IPS-20b (cell line): ENCODE measurements around the gene POLR3GL.

ENCODE experiments used
- H3K27ac ChIP-seq: one replicate; pipeline ENCODE4 v1.5.1; 2013; ENCODE audit warnings: low read length
- H3K27me3 ChIP-seq: 2 replicates; pipeline ENCODE4 v1.6.1; 2013; ENCODE audit warnings: mild to moderate bottlenecking, low read length, inconsistent platforms; ENCODE audit not compliant: insufficient read depth
- H3K36me3 ChIP-seq: 2 replicates; pipeline ENCODE4 v1.6.1; 2013; ENCODE audit warnings: low read depth, mild to moderate bottlenecking, inconsistent platforms, low read length, moderate library complexity; ENCODE audit not compliant: insufficient read depth
- H3K4me1 ChIP-seq: 2 replicates; pipeline ENCODE4 v1.6.1; 2013; ENCODE audit warnings: mild to moderate bottlenecking, control low read depth, inconsistent platforms, low read length, moderate library complexity; ENCODE audit not compliant: insufficient read depth
- H3K4me3 ChIP-seq: 2 replicates; pipeline ENCODE4 v1.5.1; 2013; ENCODE audit warnings: mild to moderate bottlenecking, low read length, inconsistent platforms
- H3K9ac ChIP-seq: 2 replicates; pipeline ENCODE4 v1.6.1; 2013; ENCODE audit warnings: low read depth, mild to moderate bottlenecking, inconsistent platforms, low read length, moderate library complexity
- H3K9me3 ChIP-seq: 2 replicates; pipeline ENCODE4 v1.6.1; 2013; ENCODE audit warnings: mild to moderate bottlenecking, low read depth, low read length, inconsistent platforms; ENCODE audit not compliant: insufficient read depth

The POLR3GL gene

GRCh38 chr1:145952903-145953302 lies 11.6 kb upstream of the POLR3GL start:
- Histone ChIP-seq H3K27ac (no peak overlapping the region), H3K4me1 (peaks cover 2% of the 10 kb centered on the region; the same call in 1 of the 2 replicates), H3K36me3 (no peaks in the 10 kb centered on the region), H3K27me3 (peaks cover 33% of the 10 kb centered on the region), H3K9ac (no peak overlapping the region), H3K9me3 (no peaks in the 10 kb centered on the region; the same call in 1 of the 2 replicates), H3K4me3 (no peak overlapping the region)

- Histone ChIP-seq H3K9me3 (no peaks in the 10 kb centered on the region; the same call in 1 of the 2 replicates), H3K4me3 (no peak overlapping the region), H3K27me3 (peaks cover 42% of the 10 kb centered on the region), H3K36me3 (no peaks in the 10 kb centered on the region), H3K9ac (no peak overlapping the region), H3K27ac (no peak overlapping the region), H3K4me1 (peaks cover 5% of the 10 kb centered on the region; the same call in 1 of the 2 replicates)
Measured at GRCh38 chr1:145953861-145954260, 10.6 kb upstream of the POLR3GL start.

GRCh38 chr1:145955436-145955835 lies 9.1 kb upstream of the POLR3GL start:
- no peak overlapping the region for H3K9ac ChIP-seq

GRCh38 chr1:145956361-145956760 lies 8.1 kb upstream of the POLR3GL start:
- Histone ChIP-seq H3K4me1 (peaks cover 5% of the 10 kb centered on the region; the same call in 1 of the 2 replicates), H3K27ac (no peak overlapping the region), H3K4me3 (peak overlapping the region; percentile 81; the same call in 1 of the 2 replicates), H3K9me3 (no peaks in the 10 kb centered on the region; the same call in 1 of the 2 replicates), H3K9ac (no peak overlapping the region), H3K27me3 (peaks cover 67% of the 10 kb centered on the region), H3K36me3 (no peaks in the 10 kb centered on the region)

More at GRCh38 chr1:145955436-145955835, 9.1 kb upstream of the POLR3GL start:
- Histone ChIP-seq H3K27ac (no peak overlapping the region), H3K4me1 (peaks cover 5% of the 10 kb centered on the region; the same call in 1 of the 2 replicates), H3K27me3 (peaks cover 57% of the 10 kb centered on the region), H3K36me3 (no peaks in the 10 kb centered on the region), H3K4me3 (no peak overlapping the region), H3K9me3 (no peaks in the 10 kb centered on the region; the same call in 1 of the 2 replicates)

- H3K27me3 ChIP-seq, result peaks cover 72% of the 10 kb centered on the region
- H3K4me3 ChIP-seq, result peak overlapping the region; percentile 81
- peak overlapping the region; percentile 61; the same call in 1 of the 2 replicates for H3K9ac ChIP-seq
- H3K36me3 ChIP-seq, result no peaks in the 10 kb centered on the region
- H3K9me3 ChIP-seq, result no peaks in the 10 kb centered on the region; the same call in 1 of the 2 replicates
- peaks cover 5% of the 10 kb centered on the region; the same call in 1 of the 2 replicates for H3K4me1 ChIP-seq
- H3K27ac ChIP-seq, result no peak overlapping the region
Measured at GRCh38 chr1:145956781-145957442, 7.6 kb upstream of the POLR3GL start.

- Histone ChIP-seq H3K4me1 (peaks cover 6% of the 10 kb centered on the region; the same call in 1 of the 2 replicates), H3K9me3 (no peaks in the 10 kb centered on the region; the same call in 1 of the 2 replicates), H3K4me3 (peak within 1 kb of the TSS; percentile 81), H3K27ac (no peak within 1 kb of the TSS), H3K36me3 (no peaks in the 10 kb centered on the region), H3K9ac (peak within 1 kb of the TSS; percentile 61; the same call in 1 of the 2 replicates), H3K27me3 (peaks cover 80% of the 10 kb centered on the region)
Measured at GRCh38 chr1:145957443-145958319, 6.8 kb upstream of the POLR3GL start, which contains the start of gene LIX1L. Gene LIX1L, minus strand, starts transcription at chr1:145958017. Its CDS starts 90 bp downstream, at chr1:145957927.

GRCh38 chr1:145958734-145959133 lies 5.8 kb upstream of the POLR3GL start:
- H3K27ac ChIP-seq, result no peak overlapping the region
- H3K9ac ChIP-seq, result no peak overlapping the region
- no peaks in the 10 kb centered on the region for H3K9me3 ChIP-seq
- H3K27me3 ChIP-seq, result peaks cover 90% of the 10 kb centered on the region
- peaks cover 10% of the 10 kb centered on the region for H3K4me1 ChIP-seq
- H3K4me3 ChIP-seq, result no peak overlapping the region
- H3K36me3 ChIP-seq, result no peaks in the 10 kb centered on the region

GRCh38 chr1:145959333-145959732 lies 5.2 kb upstream of the POLR3GL start:
- H3K4me1 ChIP-seq, result peaks cover 15% of the 10 kb centered on the region
- no peaks in the 10 kb centered on the region for H3K36me3 ChIP-seq
- no peak overlapping the region for H3K4me3 ChIP-seq
- H3K27me3 ChIP-seq, result peaks cover 95% of the 10 kb centered on the region
- no peak overlapping the region for H3K27ac ChIP-seq
- no peaks in the 10 kb centered on the region for H3K9me3 ChIP-seq
- H3K9ac ChIP-seq, result no peak overlapping the region

- Histone ChIP-seq H3K9me3 (no peaks in the 10 kb centered on the region), H3K36me3 (no peaks in the 10 kb centered on the region), H3K4me3 (peak overlapping the region; percentile 84), H3K27ac (no peak overlapping the region), H3K27me3 (peaks cover 89% of the 10 kb centered on the region), H3K9ac (no peak overlapping the region; the same call in 1 of the 2 replicates), H3K4me1 (peaks cover 15% of the 10 kb centered on the region)
Measured at GRCh38 chr1:145959957-145960467, 4.5 kb upstream of the POLR3GL start.

- H3K4me3 ChIP-seq, result peak overlapping the region; percentile 84
- no peaks in the 10 kb centered on the region for H3K9me3 ChIP-seq
- peak overlapping the region; percentile 62; the same call in 1 of the 2 replicates for H3K9ac ChIP-seq
- H3K27ac ChIP-seq, result no peak overlapping the region
- peaks cover 87% of the 10 kb centered on the region for H3K27me3 ChIP-seq
- H3K4me1 ChIP-seq, result peaks cover 15% of the 10 kb centered on the region
- no peaks in the 10 kb centered on the region for H3K36me3 ChIP-seq
Measured at GRCh38 chr1:145960468-145961108, 3.9 kb upstream of the POLR3GL start.

GRCh38 chr1:145961109-145961424 lies 3.4 kb upstream of the POLR3GL start:
- H3K9ac ChIP-seq, result peak overlapping the region; percentile 62; the same call in 1 of the 2 replicates
- peaks cover 15% of the 10 kb centered on the region for H3K4me1 ChIP-seq
- H3K9me3 ChIP-seq, result no peaks in the 10 kb centered on the region
- no peaks in the 10 kb centered on the region for H3K36me3 ChIP-seq
- H3K27ac ChIP-seq, result no peak overlapping the region
- peak overlapping the region; percentile 84 for H3K4me3 ChIP-seq
- peaks cover 82% of the 10 kb centered on the region for H3K27me3 ChIP-seq
